ENCODE results near the gene PTPRC.

Gene PTPRC

GRCh38 chr1:198649232-198649967 is 10.6 kb downstream of the PTPRC start:
- DNase-seq = no peak

DNA sequence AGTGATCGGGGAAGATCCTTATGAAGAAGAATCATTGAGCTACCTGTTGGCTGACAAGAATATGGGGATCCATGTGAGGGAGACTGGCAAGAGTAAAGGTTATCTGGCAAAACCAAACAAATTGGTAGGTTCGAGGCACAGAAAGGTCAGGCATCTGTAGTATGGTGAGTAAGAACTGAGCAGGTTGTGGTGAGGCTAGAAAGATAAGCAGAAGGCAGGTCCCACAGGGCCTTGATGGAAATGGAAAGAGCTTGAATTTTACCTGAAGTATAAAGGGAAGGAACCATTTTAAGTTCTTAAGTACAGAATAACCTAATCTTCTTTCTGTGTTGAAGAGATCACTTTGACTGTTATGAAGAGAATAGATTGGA is 11.1 kb downstream of the PTPRC start:
- no peak for DNase-seq

DNA sequence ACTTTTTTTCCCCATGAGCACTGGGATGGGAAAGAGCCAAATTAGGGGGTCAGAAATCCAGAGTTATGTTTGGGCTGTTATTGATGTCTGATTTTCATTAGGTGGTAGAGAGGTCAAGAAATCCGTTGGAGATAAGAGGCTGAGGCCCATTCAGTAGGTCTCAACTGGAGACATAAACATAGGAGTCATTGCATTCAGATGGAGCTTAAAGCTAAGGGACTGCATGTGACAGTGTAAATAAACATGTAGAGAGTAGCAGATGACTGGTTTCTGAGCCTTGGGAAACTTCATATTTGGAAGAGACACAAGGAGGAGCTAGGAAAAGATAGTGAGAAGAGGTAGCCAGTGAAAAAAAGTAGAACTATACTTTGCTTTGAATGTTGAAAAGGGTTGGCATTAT is 11.7 kb downstream of the PTPRC start:
- DNase-seq = no peak

- DNase-seq = no peak
Observed at GRCh38 chr1:198651650-198652400, 13.0 kb downstream of the PTPRC start.

DNA sequence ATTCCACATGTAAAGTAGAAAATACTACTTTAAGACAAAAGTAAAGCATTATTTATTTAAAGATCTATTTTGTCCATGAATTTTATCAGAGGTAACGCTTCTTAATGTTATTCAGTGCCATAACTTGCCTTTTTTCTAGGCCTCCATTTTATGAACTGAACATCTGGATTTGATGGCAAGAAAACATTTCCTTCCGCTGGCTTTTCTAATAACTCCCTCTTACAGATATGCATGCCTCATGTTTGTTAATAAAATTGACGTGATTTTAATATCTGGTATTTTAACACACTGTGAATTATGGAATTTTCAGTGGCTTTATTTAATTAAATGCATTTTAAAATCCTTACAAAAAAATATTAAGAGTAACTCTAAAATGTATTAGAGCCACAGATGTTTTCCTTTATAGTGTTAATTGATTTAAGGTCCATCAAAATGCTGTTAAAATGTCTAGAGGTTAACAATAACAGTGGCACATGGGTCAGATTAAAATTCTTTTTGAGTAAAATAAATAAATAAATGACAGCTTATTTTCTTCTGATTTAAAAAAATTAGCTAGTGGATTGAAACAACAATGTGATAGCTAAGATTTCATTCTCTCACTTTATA is 15.1 kb downstream of the PTPRC start:
- DNase-seq = no peak

DNA sequence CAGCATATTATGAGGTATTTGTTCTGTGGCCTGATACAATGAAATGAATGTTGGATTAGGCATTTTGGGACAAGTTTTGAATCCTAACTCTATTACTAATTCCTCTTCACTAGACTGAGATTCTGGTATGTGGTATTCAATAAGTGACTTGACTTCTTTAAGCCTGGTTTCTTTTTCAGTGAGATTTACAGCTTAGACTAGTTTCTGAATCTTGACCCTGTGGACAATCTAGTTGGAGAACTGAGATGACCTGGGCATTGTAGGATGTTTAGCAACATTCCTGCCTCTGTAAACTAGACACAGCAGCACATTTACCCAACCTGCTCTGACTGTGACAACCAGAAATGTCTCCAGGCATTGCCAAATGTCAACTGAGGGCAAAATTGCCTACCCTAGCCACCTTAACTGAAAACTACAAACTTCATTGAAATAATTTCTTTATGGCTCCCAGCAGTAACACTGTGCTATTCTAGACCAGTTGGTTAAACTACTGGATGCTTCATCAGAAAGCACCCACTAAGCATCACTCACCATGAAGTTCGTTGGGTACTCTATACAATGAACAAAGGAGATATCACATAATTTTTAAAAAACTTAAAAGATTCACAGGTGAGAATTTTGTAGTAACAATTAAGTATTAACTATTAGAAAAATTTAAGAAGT is 16.8 kb downstream of the PTPRC start:
- no peak for DNase-seq

DNA sequence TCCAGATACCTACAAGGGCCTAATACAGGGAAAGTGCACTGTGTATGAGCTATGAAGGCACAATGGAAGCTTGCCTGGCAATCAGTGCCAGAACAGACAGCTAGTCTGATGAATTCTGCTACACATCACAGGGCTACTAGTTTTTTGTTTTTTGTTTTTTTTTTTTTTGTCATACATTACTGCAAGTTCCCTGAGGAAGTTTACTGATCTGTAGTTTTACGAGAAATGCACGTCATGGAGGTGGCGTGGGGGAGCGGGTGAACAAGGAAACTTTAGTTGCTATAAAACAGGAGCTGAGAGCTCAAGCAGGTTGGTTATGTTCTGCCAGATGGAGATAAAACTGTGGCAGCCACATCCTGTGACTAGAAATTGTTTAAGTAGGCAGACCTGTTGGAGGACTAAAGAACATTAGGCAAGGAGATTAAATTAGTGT is 17.7 kb downstream of the PTPRC start:
- DNase-seq = peak; percentile 86

DNA sequence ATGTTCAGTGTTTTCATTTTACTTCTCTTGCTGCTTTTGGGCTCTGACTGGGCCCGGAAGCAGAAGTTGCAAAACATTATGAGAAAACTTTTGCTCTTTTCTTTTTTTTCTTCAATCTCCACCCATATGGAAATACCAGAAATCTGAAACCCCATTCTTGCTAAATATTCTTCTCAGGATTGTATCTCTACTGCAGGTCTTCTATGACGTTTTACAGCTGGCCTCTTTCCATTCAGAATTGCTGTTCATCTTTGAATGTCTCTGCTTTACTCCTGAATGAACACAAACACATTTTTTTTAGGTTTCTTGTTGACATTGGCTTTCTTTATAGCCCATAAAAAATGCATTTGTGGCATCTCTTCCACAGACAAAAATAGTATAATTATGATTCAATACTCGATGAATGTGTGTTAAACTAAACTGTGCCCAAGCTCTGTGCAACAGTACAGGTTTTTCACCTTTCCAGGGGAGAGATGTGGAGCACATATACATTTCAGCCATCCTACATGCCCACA is 18.8 kb downstream of the PTPRC start:
- no peak for DNase-seq

GRCh38 chr1:198660341-198661261 is 21.8 kb downstream of the PTPRC start:
- DNase-seq = no peak

GRCh38 chr1:198662821-198663220 is 24.0 kb downstream of the PTPRC start:
- DNase-seq = no peak

DNA sequence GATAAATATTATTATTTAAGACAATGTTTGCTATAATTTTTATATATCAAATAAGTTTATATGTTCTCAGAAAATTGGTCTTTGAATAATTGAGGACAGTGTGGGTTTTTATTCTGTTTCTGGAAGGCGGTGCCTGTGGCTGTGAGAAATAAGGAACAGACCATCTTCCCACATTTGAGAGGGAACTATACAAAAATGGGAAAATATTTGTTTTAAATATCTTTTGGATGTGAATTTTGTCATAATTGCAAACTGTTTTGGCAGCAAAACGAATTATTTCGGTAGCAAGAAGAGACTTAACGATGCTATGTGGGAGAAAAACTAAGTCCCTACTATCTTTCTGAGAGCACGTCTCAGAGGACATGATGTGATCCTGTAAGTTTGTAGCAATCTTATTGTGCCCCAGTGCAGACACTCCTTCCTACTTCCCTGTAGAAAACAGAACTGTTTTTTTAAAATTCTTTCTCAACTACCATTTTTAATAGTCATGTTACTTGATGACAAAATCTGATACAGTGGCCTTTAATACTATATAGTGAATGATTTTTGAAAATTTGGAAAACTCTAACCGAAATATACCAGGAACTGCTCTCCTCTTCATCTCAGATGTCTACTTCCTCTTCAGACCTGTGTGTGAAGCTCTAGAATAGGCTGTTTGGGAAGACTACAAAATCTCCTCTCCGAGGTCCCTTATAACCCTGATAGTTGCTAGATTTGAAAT is 25.4 kb downstream of the PTPRC start:
- DNase-seq = no peak

GRCh38 chr1:198667186-198667585 is 28.3 kb downstream of the PTPRC start:
- DNase-seq = no peak

DNA sequence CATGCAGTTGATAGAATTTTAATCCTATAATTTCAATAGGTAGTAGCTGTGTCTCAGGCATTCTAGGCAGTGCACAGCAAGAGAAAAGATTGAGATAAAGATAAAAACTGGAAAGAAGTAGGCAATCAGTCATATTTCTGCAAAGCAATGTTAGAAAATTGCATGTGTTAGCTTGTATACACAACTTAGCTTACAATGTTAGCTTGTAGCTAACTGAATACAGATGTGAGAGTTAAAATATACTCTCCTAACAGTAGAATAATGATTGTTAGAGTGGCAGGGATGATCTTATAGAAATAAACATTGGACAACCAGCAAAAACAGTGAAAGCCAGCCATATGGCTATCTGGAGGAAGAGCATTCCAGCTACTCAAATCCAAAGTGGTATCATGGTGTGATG is 29.0 kb downstream of the PTPRC start:
- DNase-seq = no peak

DNA sequence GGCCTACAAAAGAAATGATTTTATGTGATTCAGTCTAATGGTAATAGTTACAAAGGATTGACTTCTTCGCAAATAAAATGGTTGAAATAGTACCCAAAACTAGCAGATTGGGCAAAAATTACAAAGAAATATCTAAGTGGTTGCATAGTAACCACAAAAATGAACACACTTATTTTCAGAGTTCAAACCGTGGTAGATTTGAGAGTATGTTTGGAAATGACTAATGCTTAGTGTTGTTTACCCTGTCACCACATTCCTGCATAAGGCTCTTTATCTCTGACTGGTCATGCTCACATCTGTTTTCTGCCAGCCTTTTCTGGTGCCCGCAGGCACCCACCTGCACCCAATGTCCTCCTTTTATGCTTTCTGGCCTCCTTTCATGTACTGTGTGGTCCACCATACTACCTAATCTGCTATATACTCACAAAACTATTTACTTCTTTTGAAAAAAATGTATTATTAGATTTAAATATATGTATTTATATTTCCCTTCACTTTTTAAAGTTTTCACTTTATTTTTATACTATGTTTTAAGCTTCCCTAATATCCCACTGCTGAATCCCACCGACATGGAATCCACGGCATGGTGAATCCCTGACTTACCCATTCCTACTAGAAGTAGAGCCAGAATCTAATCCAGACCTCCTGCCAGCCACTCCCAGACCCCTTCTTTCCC is 30.3 kb downstream of the PTPRC start:
- DNase-seq = no peak

DNA sequence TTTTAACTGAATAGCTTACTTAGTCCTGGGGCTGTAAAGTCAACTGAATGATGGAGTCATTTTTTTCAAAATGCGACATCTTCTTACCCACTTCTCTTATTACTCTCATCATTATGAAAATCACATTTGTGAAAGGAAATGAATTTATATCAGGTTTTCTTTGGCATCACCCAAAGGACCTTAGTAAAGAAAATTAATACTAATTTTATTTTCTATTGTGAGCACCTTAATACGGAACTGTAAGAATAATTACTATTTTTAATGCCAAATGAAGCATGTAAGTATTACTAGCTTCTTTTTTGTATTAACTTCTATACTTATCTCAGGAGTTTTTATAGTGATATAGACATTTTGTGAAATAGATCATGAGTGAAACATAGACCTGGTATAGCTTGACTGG is 30.9 kb downstream of the PTPRC start:
- no peak for DNase-seq

DNA sequence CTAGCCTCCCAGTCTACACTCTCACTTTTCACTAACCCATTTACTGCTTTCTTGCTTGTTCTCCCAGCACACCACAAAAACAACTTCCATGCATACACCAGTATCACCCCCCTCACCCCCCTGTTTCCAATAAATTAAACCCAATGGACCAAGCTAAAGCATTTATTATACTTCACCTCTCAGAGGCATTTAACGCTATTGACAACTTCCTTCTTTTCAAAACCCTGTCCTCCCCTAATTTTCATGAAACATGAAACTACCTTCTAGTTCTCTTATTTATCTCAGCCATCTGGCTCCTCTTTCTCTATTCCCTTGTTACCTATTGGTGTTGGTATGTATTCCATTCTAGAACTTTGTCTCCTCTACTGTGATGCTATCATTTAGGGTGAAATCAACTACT is 32.3 kb downstream of the PTPRC start:
- DNase-seq = no peak

- DNase-seq = no peak
Observed at GRCh38 chr1:198672124-198672523, 33.3 kb downstream of the PTPRC start.

- no peak for DNase-seq
Observed at GRCh38 chr1:198674009-198674408, 35.2 kb downstream of the PTPRC start.

DNA sequence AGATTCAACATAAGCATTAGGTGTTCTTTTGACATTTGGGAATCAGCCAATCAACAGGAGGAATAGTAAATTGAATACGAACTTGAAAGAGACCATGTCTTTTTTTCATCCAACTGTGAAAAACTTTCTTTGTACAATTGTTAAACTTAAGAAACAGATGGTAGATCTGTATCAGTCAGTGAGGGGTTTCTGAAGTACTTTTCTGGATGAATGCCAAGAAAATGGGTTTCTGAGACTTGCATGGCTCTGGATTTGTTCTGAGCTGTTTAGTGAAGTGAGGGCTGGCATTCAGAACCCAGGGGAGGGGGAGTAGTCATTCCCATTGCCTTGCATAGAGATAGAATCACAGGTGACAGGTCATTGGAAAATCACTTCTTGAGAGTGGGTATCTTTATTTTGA is 37.4 kb downstream of the PTPRC start:
- no peak for DNase-seq

- DNase-seq = no peak
Observed at GRCh38 chr1:198677027-198677426, 38.2 kb downstream of the PTPRC start.

DNA sequence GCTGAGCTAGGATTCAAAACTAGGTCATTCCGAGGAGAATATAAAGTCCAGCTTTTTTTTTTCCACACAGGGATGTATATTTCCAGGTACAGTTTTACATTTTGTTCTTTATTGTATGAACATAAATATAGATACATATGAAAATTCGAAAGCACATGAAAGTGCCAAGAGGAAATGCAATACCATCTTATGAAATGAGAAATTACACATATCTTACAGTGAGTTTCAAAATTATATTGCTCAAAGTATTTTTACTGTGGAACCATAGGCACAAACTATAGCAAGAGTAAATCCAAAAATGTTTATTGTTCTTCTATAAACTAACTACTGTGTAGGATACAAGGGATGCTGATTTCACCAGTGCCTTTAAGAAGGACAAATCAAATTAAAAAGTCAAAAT is 39.0 kb downstream of the PTPRC start:
- DNase-seq = no peak

All from stimulated activated CD8-positive, alpha-beta memory T cell treated with anti-CD3 and anti-CD28 coated beads, Interleukin-4, amount 100 ng/mL, for 48 hours (primary cell).